GM23338 (cell line): ENCODE measurements around the gene TNS1. TPM values are rescaled to one million over a fixed set of nuclear protein-coding genes. Genes with fewer than 3 reads are reported as not detected.

Experiments used
- ATAC-seq: fragments of 200-7000 bp; cut with Tn5 transposase; 3 replicates; pipeline ENCODE4 v1.9.1; 2020
- DNase-seq: peaks from one replicate; pipeline ENCODE4 v3.0.0-alpha.2; 2015; ENCODE audit warnings: low spot score
- H2AFZ ChIP-seq: fragments of 200-600 bp; sonication (generic); 2 replicates; pipeline ENCODE4 v1.8.0; 2016; ENCODE audit warnings: antibody characterized with exemption, mild to moderate bottlenecking, moderate library complexity
- H3F3A ChIP-seq: fragments of 200-600 bp; sonication (generic); replicated peaks from 2 replicates; pipeline ENCODE4 v1.8.0; 2017; ENCODE audit warnings: antibody characterized with exemption, mixed run types, low read depth
- H3K27ac ChIP-seq: fragments of 200-600 bp; sonication (generic); 2 replicates; pipeline ENCODE4 v1.6.1; 2016; ENCODE audit warnings: low read depth
- H3K27me3 ChIP-seq: fragments of 200-600 bp; sonication (generic); 2 replicates; pipeline ENCODE4 v1.8.0; 2016; ENCODE audit warnings: mild to moderate bottlenecking, mixed run types, moderate library complexity; ENCODE audit not compliant: insufficient read depth
- H3K36me3 ChIP-seq: fragments of 200-600 bp; sonication (generic); 2 replicates; pipeline ENCODE4 v1.8.0; 2016; ENCODE audit warnings: mild to moderate bottlenecking; ENCODE audit not compliant: insufficient read depth
- H3K4me1 ChIP-seq: fragments of 200-600 bp; sonication (generic); 2 replicates; pipeline ENCODE4 v1.8.0; 2016; ENCODE audit warnings: mild to moderate bottlenecking, moderate library complexity; ENCODE audit not compliant: insufficient read depth
- H3K4me2 ChIP-seq: fragments of 200-600 bp; sonication (generic); 2 replicates; pipeline ENCODE4 v1.7.1; 2017; ENCODE audit warnings: mixed run types
- H3K4me3 ChIP-seq: fragments of 200-600 bp; sonication (generic); 2 replicates; pipeline ENCODE4 v1.6.1; 2016; ENCODE audit warnings: mixed run types
- H3K79me2 ChIP-seq: fragments of 200-600 bp; sonication (generic); replicated peaks from 2 replicates; pipeline ENCODE4 v1.8.0; 2017; ENCODE audit warnings: mild to moderate bottlenecking; ENCODE audit not compliant: insufficient read depth
- H3K9me2 ChIP-seq: fragments of 200-600 bp; sonication (generic); 2 replicates; pipeline ENCODE4 v1.8.0; 2017; ENCODE audit not compliant: insufficient read depth
- H4K20me1 ChIP-seq: fragments of 200-600 bp; sonication (generic); replicated peaks from 2 replicates; pipeline ENCODE4 v1.8.0; 2017; ENCODE audit warnings: mild to moderate bottlenecking; ENCODE audit not compliant: insufficient read depth
- H3K27ac Mint-ChIP-seq: 2 replicates; pipeline ENCODE4 v1.8.0; 2020; ENCODE audit warnings: inconsistent platforms, mild to moderate bottlenecking, moderate library complexity, mixed read lengths
- H3K27me3 Mint-ChIP-seq: 3 replicates; pipeline ENCODE4 v1.8.0; 2022; ENCODE audit warnings: low read depth, mild to moderate bottlenecking, moderate library complexity, mixed read lengths, inconsistent platforms; ENCODE audit not compliant: insufficient read depth, poor library complexity
- H3K36me3 Mint-ChIP-seq: 3 replicates; pipeline ENCODE4 v1.8.0; 2021; ENCODE audit warnings: low read depth, mild to moderate bottlenecking, inconsistent platforms, moderate library complexity, mixed read lengths
- H3K4me1 Mint-ChIP-seq: 3 replicates; pipeline ENCODE4 v1.8.0; 2020; ENCODE audit warnings: mild to moderate bottlenecking, inconsistent platforms, mixed read lengths
- H3K4me3 Mint-ChIP-seq: 3 replicates; pipeline ENCODE4 v1.8.0; 2021; ENCODE audit warnings: moderate library complexity, mild to moderate bottlenecking, inconsistent platforms, mixed read lengths
- H3K9me3 Mint-ChIP-seq: 3 replicates; pipeline ENCODE4 v1.8.0; 2020; ENCODE audit warnings: moderate library complexity, mild to moderate bottlenecking, inconsistent platforms, mixed read lengths
- CREB1 ChIP-seq: fragments of 250-450 bp; sonication (Bioruptor Pico); IDR thresholded peaks from 2 replicates; pipeline ENCODE4 v1.5.0; 2020; ENCODE audit warnings: low read depth, mild to moderate bottlenecking, moderate library complexity
- CTCF ChIP-seq, 2 experiments: fragments of 200-600 bp in 1 of 2; sonication (generic) in 1 of 2; conservative IDR thresholded peaks; 2 replicates each; pipeline versions ENCODE4 v1.5.1 to v1.6.1; 2016 to 2017; ENCODE audit warnings: antibody characterized with exemption in 2 of 2, low read depth in 2 of 2, mild to moderate bottlenecking in 2 of 2, moderate library complexity in 1 of 2
- ETS1 ChIP-seq: IDR thresholded peaks from 2 replicates; pipeline ENCODE4 v1.6.1; 2016; ENCODE audit warnings: antibody characterized with exemption
- EZH2 ChIP-seq: fragments of 200-600 bp; sonication (generic); IDR thresholded peaks from one replicate; pipeline ENCODE4 v1.8.0; 2017; ENCODE audit warnings: antibody characterized with exemption, mild to moderate bottlenecking, low read depth; ENCODE audit not compliant: unreplicated experiment
- JUNB ChIP-seq: IDR thresholded peaks from one replicate; pipeline ENCODE4 v1.6.1; 2016; ENCODE audit warnings: antibody characterized with exemption; ENCODE audit not compliant: unreplicated experiment
- NANOG ChIP-seq: IDR thresholded peaks from 2 replicates; pipeline ENCODE4 v1.6.1; 2016; ENCODE audit warnings: antibody characterized with exemption, borderline replicate concordance
- REST ChIP-seq: IDR thresholded peaks from one replicate; pipeline ENCODE4 v1.6.1; 2018; ENCODE audit warnings: antibody characterized with exemption; ENCODE audit not compliant: unreplicated experiment
- STAT1 ChIP-seq: IDR thresholded peaks from one replicate; pipeline ENCODE4 v1.6.1; 2016; ENCODE audit warnings: antibody characterized with exemption; ENCODE audit not compliant: unreplicated experiment
- ZNF331 ChIP-seq: fragments of 250-450 bp; sonication (Bioruptor Pico); IDR thresholded peaks from 2 replicates; pipeline ENCODE4 v1.5.0; 2020; ENCODE audit warnings: low read depth, mild to moderate bottlenecking, moderate library complexity
- polyA plus RNA-seq: library from polyadenylated mRNA; unstranded; fragments of >200 nt; fragmentation: Nextera tagmentation; extraction: Ambion mirVana; gene quantifications from 2 replicates; pipeline ENCODE4 v1.2.1, GENCODE V29; 2016
- total RNA-seq: library from RNA; depleted of rRNA; stranded (reverse); fragments of >200 nt; shearing (Covaris generic); gene quantifications from 2 replicates; pipeline ENCODE4 v1.2.3, GENCODE V29; 2014

Gene TNS1
- total and polyA plus RNA-seq, 2 experiments from 2014 or later = 2.0 to 7.4 TPM

- ATAC-seq = no peak
These were observed 38.7 kb upstream of the TNS1 start for GRCh38 chr2:218041302-218042168.

More at GRCh38 chr2:218041302-218042168, 38.7 kb upstream of the TNS1 start:
- Histone ChIP-seq H3K27ac (no peak overlapping the region), H2AFZ (no peak overlapping the region), H3K79me2 (no peaks in the 10 kb centered on the region), H3K36me3 (no peaks in the 10 kb centered on the region), H4K20me1 (no peaks in the 10 kb centered on the region), H3K4me1 (no peaks in the 10 kb centered on the region), H3K27me3 (no peaks in the 10 kb centered on the region), H3F3A (no peaks in the 10 kb centered on the region), H3K9me2 (peaks cover 6% of the 10 kb centered on the region; the same call in 1 of the 2 replicates), H3K4me3 (no peak overlapping the region), H3K4me2 (no peak overlapping the region)
- Mint-ChIP-seq H3K27ac (no peak overlapping the region), H3K27me3 (peaks cover 7% of the 10 kb centered on the region), H3K4me3 (no peak overlapping the region), H3K9me3 (peaks cover 20% of the 10 kb centered on the region), H3K36me3 (peaks cover 5% of the 10 kb centered on the region; the same call in 1 of the 3 replicates), H3K4me1 (peaks cover 9% of the 10 kb centered on the region; the same call in 2 of the 3 replicates)
- TF ChIP-seq REST (no peak), ETS1 (no peak), NANOG (no peak), CREB1 (CRISPR knock-in tag) (no peak), ZNF331 (CRISPR knock-in tag) (no peak), STAT1 (no peak), JUNB (no peak), CTCF (conservative IDR thresholded peaks at IDR 0.05; ENCODE audit: low read depth in 2 of 2) (no peak), EZH2 (no peak)
- no peak for DNase-seq
